Measurements from ENCODE around the gene CWF19L1.

DNA sequence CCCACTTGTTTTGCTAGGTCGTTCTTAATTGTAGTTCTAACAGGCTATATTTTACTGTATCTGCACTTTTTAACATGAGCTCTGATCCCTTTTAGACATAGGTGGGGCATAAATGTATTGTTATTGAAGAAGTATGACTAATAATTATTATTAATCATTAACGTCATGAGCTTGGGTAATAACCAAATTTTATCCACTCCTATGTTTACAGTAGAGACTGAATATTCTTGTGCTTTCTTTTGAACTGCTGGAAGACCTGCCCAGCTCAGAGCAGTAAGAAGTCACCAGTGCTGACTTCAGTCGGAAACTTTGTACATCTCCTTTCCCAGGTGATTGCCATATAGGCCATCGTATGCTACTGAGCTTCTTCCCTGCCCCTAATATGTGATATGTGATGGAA lies 43.9 kb upstream of the CWF19L1 start:
- TF ChIP-seq RAD21 (conservative IDR thresholded peaks at IDR 0.05) = no peak
- TF ChIP-seq, protein P1, sequence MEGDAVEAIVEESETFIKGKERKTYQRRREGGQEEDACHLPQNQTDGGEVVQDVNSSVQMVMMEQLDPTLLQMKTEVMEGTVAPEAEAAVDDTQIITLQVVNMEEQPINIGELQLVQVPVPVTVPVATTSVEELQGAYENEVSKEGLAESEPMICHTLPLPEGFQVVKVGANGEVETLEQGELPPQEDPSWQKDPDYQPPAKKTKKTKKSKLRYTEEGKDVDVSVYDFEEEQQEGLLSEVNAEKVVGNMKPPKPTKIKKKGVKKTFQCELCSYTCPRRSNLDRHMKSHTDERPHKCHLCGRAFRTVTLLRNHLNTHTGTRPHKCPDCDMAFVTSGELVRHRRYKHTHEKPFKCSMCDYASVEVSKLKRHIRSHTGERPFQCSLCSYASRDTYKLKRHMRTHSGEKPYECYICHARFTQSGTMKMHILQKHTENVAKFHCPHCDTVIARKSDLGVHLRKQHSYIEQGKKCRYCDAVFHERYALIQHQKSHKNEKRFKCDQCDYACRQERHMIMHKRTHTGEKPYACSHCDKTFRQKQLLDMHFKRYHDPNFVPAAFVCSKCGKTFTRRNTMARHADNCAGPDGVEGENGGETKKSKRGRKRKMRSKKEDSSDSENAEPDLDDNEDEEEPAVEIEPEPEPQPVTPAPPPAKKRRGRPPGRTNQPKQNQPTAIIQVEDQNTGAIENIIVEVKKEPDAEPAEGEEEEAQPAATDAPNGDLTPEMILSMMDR (IDR thresholded peaks at IDR 0.05; ENCODE audit: poor library complexity, severe bottlenecking) = no peak
